WI38 (cell line): ENCODE results near the gene PRDM16.

Experiments used
- H3K4me3 ChIP-seq: 2 replicates; pipeline ENCODE4 v1.5.1; 2011; ENCODE audit warnings: low read depth, mild to moderate bottlenecking, control low read depth, low read length
- CTCF ChIP-seq: IDR thresholded peaks from 2 replicates; pipeline ENCODE4 v1.5.1; 2012; ENCODE audit warnings: low read depth, mild to moderate bottlenecking, control low read depth, low read length

Gene PRDM16

GRCh38 chr1:3439346-3440299, 370.6 kb downstream of the PRDM16 start:
- TF ChIP-seq CTCF: no peak
- H3K4me3 ChIP-seq: no peak overlapping the region

GRCh38 chr1:3440300-3440681, 371.3 kb downstream of the PRDM16 start:
- no peak for TF ChIP-seq CTCF
- H3K4me3 ChIP-seq: no peak overlapping the region

GRCh38 chr1:3440711-3441409, 371.9 kb downstream of the PRDM16 start:
- no peak for TF ChIP-seq CTCF
- no peak overlapping the region for H3K4me3 ChIP-seq

- no peak for TF ChIP-seq CTCF
- H3K4me3 ChIP-seq: no peak overlapping the region
Observed at GRCh38 chr1:3441410-3441847, 372.4 kb downstream of the PRDM16 start.

- H3K4me3 ChIP-seq: no peak overlapping the region
- TF ChIP-seq CTCF: no peak
Observed at GRCh38 chr1:3441880-3442279, 372.9 kb downstream of the PRDM16 start.

- TF ChIP-seq CTCF: no peak
- no peak overlapping the region for H3K4me3 ChIP-seq
Observed at GRCh38 chr1:3442331-3442730, 373.3 kb downstream of the PRDM16 start.

GRCh38 chr1:3442901-3443300, 373.9 kb downstream of the PRDM16 start:
- no peak overlapping the region for H3K4me3 ChIP-seq
- no peak for TF ChIP-seq CTCF
